ENCODE measurements around the gene CIITA. TPM values are rescaled to one million over a fixed set of nuclear protein-coding genes. Genes with fewer than 3 reads are reported as not detected.

The CIITA gene
- total RNA-seq, 3 donors from 2014 or later = 5.6 to 14.6 (median 11.1) TPM

DNA sequence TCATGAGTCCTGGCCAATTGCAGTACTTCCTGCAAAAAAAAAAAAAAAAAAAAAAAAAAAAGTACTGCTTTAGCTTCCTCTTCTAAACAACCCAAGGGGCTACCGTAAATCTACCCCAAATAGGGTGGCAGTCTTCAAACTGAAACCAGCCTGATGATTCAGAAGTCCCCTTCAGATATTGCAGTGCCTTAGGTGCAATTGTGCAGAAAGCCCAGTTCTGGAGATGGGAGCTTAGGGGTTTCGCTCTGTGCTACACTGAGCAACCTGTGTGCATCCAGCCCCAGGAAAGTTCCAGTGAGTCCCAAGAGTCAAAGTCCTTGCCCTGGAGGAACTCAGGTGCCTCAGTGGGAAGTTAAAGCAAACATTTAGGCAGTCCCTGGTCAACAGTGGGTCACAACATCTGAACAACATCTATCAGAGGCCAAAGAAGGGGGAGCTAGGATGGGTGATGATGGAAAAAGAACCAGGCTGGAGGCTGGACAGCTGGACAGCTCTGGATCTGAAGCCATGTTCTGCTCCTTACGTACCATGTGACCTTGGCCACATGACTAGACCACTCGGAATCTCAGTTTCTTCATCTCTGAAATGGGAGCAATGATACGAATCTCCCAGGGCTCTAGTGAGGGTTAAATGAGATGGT is 6.7 kb upstream of the CIITA start:
- TF ChIP-seq POLR2A (IDR thresholded peaks at IDR 0.05) (no peak), POLR2AphosphoS5 (IDR thresholded peaks at IDR 0.05) (no peak)
- TF ChIP-seq, protein P1, sequence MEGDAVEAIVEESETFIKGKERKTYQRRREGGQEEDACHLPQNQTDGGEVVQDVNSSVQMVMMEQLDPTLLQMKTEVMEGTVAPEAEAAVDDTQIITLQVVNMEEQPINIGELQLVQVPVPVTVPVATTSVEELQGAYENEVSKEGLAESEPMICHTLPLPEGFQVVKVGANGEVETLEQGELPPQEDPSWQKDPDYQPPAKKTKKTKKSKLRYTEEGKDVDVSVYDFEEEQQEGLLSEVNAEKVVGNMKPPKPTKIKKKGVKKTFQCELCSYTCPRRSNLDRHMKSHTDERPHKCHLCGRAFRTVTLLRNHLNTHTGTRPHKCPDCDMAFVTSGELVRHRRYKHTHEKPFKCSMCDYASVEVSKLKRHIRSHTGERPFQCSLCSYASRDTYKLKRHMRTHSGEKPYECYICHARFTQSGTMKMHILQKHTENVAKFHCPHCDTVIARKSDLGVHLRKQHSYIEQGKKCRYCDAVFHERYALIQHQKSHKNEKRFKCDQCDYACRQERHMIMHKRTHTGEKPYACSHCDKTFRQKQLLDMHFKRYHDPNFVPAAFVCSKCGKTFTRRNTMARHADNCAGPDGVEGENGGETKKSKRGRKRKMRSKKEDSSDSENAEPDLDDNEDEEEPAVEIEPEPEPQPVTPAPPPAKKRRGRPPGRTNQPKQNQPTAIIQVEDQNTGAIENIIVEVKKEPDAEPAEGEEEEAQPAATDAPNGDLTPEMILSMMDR (IDR thresholded peaks at IDR 0.05) = no peak
- Histone ChIP-seq H3K36me3 (no peaks in the 10 kb centered on the region), H3K27ac (peak overlapping the region; percentile 74 to 80), H3K9me3 (no peaks in the 10 kb centered on the region), H3K4me1 (peaks cover 3 to 5% of the 10 kb centered on the region in 2 donors), H3K4me3 (no peak overlapping the region), H3K27me3 (no peaks in the 10 kb centered on the region)
- intact Hi-C loops (cut with DNase I; ENCODE audit: low total_unique reads) = no loop called here
- no peak for DNase-seq (ENCODE audit: low spot score in 2 of 2)

DNA sequence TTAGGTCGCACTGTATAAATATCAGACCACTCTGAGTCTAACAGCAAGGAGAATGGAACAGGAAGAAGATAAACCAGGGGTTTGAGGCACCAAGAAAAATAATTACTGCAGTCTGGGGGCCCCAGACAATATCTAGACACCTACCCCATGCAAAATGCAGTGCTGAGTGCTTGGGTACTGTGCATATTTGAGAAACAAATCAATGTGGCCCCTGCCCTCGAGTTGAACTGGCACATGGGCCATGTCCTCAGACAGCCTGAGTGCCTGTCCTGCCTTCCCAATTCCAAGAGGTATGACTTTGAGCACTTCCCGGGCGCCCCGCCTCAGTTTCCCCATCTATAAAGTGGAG is 6.2 kb upstream of the CIITA start:
- TF ChIP-seq POLR2AphosphoS5 (IDR thresholded peaks at IDR 0.05) (no peak), POLR2A (IDR thresholded peaks at IDR 0.05) (no peak)
- TF ChIP-seq, protein P1 (IDR thresholded peaks at IDR 0.05) = no peak
- intact Hi-C loops (cut with DNase I; ENCODE audit: low total_unique reads) = no loop called here
- Histone ChIP-seq H3K4me3 (no peak overlapping the region), H3K27ac (peak overlapping the region; percentile 74 to 80), H3K36me3 (no peaks in the 10 kb centered on the region), H3K27me3 (no peaks in the 10 kb centered on the region), H3K4me1 (peaks cover 3 to 5% of the 10 kb centered on the region in 2 donors), H3K9me3 (no peaks in the 10 kb centered on the region)
- DNase-seq (ENCODE audit: low spot score in 2 of 2) = no peak

DNA sequence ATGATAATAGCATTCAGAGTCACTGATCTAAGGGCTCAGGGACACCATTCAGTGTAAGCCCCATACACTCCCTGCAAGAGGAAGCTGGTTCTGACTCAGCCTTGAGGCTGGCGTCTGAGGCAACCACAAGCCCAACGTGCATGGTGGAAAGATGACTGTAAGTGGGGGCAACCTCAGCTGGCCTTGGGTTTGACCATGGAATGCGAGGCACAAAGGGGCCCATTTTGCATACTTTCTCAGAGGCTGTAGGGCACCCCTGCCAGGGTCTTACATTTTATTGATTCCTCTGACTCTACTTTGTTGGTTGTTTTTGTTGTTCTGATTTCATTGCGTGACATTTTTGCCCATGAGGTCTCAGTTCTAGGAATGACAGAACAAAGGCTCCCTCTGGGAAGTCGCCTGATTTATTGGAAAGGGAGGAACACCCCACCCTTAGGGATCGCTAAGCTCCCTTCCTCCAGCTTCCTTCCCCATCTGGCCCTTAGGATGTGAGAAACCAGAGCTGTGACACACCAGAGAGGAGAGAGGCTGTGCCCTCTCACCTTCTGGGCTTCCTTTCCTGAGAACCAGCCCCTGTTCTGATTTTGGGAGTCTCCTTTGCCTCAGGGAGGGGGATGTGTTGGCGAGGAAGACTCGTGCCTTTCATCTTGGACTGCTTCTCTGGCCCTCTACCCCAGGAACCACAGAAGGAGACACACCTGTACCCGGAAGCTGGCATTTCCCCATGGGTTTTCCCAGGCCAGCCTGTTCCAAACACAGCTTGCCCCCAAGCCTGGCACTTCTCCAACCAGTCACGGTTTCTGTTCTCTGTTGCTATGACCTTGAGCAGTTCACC is 5.6 kb upstream of the CIITA start:
- intact Hi-C loops (cut with DNase I; ENCODE audit: low total_unique reads) = no loop called here
- Histone ChIP-seq H3K4me1 (peaks cover 2 to 5% of the 10 kb centered on the region in 2 donors), H3K4me3 (no peak overlapping the region), H3K27me3 (no peaks in the 10 kb centered on the region), H3K36me3 (no peaks in the 10 kb centered on the region), H3K9me3 (no peaks in the 10 kb centered on the region), H3K27ac (peak overlapping the region; percentile 74 to 80)
- TF ChIP-seq POLR2AphosphoS5 (IDR thresholded peaks at IDR 0.05) = peak in 1 of 3 donors; percentile 40
- TF ChIP-seq POLR2A (IDR thresholded peaks at IDR 0.05) = no peak
- peak; percentile 69 to 83 for DNase-seq (ENCODE audit: low spot score in 2 of 2)

DNA sequence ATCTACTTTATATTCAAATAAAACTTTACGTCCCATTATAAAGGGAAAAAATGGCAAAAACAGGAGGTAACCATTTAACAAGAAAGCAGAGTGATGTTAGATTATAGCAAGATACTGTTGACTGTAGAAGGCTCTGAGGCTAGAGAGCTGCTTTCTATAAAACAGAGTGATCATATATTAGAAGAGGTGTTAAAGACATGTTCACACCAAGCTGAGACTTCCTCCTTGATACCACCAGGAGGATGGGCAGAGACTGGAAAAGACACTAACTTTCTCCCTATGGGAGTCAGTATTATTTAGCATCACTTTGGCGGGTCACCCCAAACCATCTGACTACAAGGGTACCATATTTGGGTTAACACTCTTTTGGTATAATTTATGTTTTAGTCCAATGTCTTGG is 687 bp upstream of the CIITA start:
- H3K36me3 ChIP-seq = no peaks in the 10 kb centered on the region
- H3K4me1 ChIP-seq = no peaks in the 10 kb centered on the region
- no peaks in the 10 kb centered on the region for H3K9me3 ChIP-seq
- TF ChIP-seq POLR2A (IDR thresholded peaks at IDR 0.05) (no peak), POLR2AphosphoS5 (IDR thresholded peaks at IDR 0.05) (no peak)
- TF ChIP-seq, protein P1 (IDR thresholded peaks at IDR 0.05) = no peak
- intact Hi-C loops (cut with DNase I; ENCODE audit: low total_unique reads) = loop anchor here (2.0 kb wide), 1 partner anchor 88 kb away; no protein-coding TSS in a partner anchor
- no peak overlapping the region for H3K4me3 ChIP-seq
- no peak for DNase-seq (ENCODE audit: low spot score in 2 of 2)
- no peak overlapping the region for H3K27ac ChIP-seq
- H3K27me3 ChIP-seq = no peaks in the 10 kb centered on the region

DNA sequence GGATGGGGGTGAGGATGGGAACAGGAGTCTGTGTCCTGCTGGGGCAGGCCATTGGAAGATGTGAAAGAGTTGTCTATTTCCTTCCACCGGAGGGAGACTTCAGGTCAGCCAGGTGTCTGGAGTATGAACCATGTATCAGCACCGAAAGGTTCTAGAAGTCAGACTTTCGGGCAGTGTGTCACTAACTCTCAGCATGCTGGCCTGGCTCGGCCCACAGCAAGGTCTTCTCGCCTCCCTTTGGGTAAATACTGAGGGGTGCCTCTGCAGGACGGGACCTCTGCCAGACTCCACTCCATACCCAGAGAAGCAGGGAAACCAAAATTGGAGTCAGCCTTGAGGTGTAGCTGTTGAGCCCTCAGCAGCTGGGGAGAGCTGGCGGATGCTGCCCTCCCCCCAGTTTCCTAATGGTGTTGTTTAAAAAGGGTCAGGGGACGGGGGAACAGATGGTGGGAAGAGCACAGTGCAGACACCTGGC is 507 bp downstream of the CIITA start:
- peak overlapping the region in 2 of 3 donors; percentile 61 to 68 for H3K4me3 ChIP-seq
- no peaks in the 10 kb centered on the region for H3K36me3 ChIP-seq
- DNase-seq (ENCODE audit: low spot score in 2 of 2) = no peak
- no peaks in the 10 kb centered on the region for H3K9me3 ChIP-seq
- H3K27ac ChIP-seq = peak overlapping the region in 1 of 2 donors; percentile 32
- H3K27me3 ChIP-seq = no peaks in the 10 kb centered on the region
- intact Hi-C loops (cut with DNase I; ENCODE audit: low total_unique reads) = loop anchor here (2.0 kb wide), 1 partner anchor 89 kb away; no protein-coding TSS in a partner anchor
- no peaks in the 10 kb centered on the region for H3K4me1 ChIP-seq
- no peak for TF ChIP-seq POLR2A (IDR thresholded peaks at IDR 0.05)

DNA sequence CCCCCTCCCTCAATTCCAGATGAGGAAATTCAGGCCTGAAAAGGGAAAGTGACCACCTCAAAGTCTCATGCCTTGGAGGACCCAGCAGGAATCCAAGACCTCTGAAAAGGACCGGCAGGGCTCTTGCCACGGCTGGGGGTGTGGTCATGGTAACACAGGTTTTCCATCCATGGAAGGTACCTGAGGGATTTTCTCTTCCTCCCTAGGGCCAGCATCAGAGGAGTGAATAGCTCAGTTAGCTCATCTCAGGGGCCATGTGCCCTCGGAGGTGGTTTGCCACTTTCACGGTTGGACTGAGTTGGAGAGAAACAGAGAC is 1.3 kb downstream of the CIITA start:
- Histone ChIP-seq H3K9me3 (no peaks in the 10 kb centered on the region), H3K4me3 (peak overlapping the region; percentile 56 to 68 (median 61)), H3K27ac (peak overlapping the region in 1 of 2 donors; percentile 53), H3K27me3 (no peaks in the 10 kb centered on the region), H3K4me1 (no peaks in the 10 kb centered on the region), H3K36me3 (no peaks in the 10 kb centered on the region)
- intact Hi-C loops (cut with DNase I; ENCODE audit: low total_unique reads) = no loop called here
- TF ChIP-seq POLR2AphosphoS5 (IDR thresholded peaks at IDR 0.05) = no peak
- TF ChIP-seq, protein P1 (IDR thresholded peaks at IDR 0.05) = no peak
- TF ChIP-seq POLR2A (IDR thresholded peaks at IDR 0.05) = no peak
- peak in 1 of 2 donors; percentile 51 for DNase-seq (ENCODE audit: low spot score in 2 of 2)
